WTC11 (cell line): Measurements from ENCODE around the gene CCDC24.

Source experiments
- CTCF ChIP-seq: fragments of 200-600 bp; IDR thresholded peaks from 2 replicates; pipeline ENCODE4 v1.8.0; 2022; ENCODE audit warnings: antibody characterized with exemption
- E2F5 ChIP-seq: sonication (generic); formaldehyde crosslinking; IDR thresholded peaks from 2 replicates; pipeline ENCODE4 v1.8.1; 2022; ENCODE audit warnings: mild to moderate bottlenecking, moderate library complexity, missing genetic modification reagents
- MAX ChIP-seq: sonication (generic); formaldehyde crosslinking; IDR thresholded peaks from 2 replicates; pipeline ENCODE4 v1.8.0; 2022; ENCODE audit warnings: mild to moderate bottlenecking, missing genetic modification reagents
- MLX ChIP-seq: sonication (generic); formaldehyde crosslinking; IDR thresholded peaks from 2 replicates; pipeline ENCODE4 v1.8.1; 2023; ENCODE audit warnings: mild to moderate bottlenecking, missing genetic modification reagents, moderate library complexity
- NR2C2 ChIP-seq: sonication (generic); formaldehyde crosslinking; IDR thresholded peaks from 2 replicates; pipeline ENCODE4 v1.8.0; 2022; ENCODE audit warnings: mild to moderate bottlenecking, missing genetic modification reagents
- USF2 ChIP-seq: sonication (generic); formaldehyde crosslinking; IDR thresholded peaks from 2 replicates; pipeline ENCODE4 v1.8.1; 2023; ENCODE audit warnings: mild to moderate bottlenecking, missing genetic modification reagents, moderate library complexity

GRCh38 chr1:43944860-43945259 lies 46.5 kb upstream of the CCDC24 start:
- TF ChIP-seq MLX (no peak), MAX (CRISPR knock-in tag) (no peak), E2F5 (CRISPR knock-in tag) (no peak), CTCF (no peak), USF2 (CRISPR knock-in tag) (no peak), NR2C2 (CRISPR knock-in tag) (no peak)
